Activated gamma-delta T cell treated with anti-CD3 and anti-CD28 coated beads, Interleukin-2, amount 50 U/mL, for 16 hours (primary cell): ENCODE data around the gene NAALADL2.
"Not testable (repeated sequence)": the region's sequence is repeated elsewhere in the genome, so short reads cannot be mapped to it uniquely, and the experiment has no call there.

ENCODE experiments used
- DNase-seq: peaks from one replicate; pipeline ENCODE4 v3.0.0-alpha.2; 2020; ENCODE audit warnings: low read depth

Gene NAALADL2

DNA sequence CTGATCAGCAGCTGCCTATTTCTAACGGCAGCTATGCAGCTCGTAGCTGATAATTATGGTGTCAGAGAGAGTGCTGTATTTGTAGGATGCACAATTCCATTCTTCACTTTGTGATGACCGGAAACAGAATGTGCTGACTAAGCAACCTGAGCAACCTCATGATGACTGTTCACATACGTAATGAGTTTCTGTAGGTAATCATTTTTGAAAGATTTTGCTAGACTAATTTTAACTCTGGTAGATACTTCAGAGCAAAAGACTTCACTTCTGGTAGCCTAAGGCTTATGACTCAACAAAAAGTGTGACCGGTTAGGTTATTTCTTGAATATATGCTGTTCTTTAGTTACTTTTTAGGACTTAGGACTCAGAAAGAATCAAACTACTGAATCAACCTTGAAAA is 567.7 kb downstream of the NAALADL2 start:
- DNase-seq, result no peak

- no peak for DNase-seq
Observed at GRCh38 chr3:175428466-175428865, 569.3 kb downstream of the NAALADL2 start.

- no peak for DNase-seq
Observed at GRCh38 chr3:175430983-175431773, 572.0 kb downstream of the NAALADL2 start.

DNA sequence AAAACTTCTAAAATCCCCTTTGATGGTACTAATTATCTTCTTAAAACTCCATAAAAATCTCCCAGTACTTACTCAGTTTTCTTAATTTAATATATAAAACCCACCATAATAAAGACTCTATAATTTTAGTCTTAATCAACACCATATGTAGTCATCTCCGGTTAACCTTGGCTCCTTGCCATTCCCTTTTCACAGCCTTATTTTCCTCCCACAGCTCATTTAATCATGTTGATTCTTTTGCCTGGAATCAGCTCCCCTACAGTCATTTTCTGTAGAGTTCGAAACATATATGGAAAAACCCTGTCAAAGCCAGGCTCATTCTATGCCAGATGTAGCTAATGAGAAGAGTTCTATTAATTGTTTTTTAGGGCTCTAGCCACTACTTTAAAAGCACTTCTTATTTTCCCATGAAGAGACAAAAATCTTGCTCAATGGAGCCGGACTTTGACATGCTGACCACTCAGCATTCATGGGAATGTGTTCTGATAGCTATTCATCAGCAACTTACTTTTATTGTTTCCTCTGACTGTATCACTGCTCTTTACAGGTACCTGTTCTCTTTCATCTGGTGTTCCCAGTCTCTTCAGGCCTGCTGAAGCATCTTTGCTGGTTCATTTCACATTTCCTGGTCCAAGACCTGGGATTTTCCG is 573.4 kb downstream of the NAALADL2 start:
- no peak for DNase-seq

DNA sequence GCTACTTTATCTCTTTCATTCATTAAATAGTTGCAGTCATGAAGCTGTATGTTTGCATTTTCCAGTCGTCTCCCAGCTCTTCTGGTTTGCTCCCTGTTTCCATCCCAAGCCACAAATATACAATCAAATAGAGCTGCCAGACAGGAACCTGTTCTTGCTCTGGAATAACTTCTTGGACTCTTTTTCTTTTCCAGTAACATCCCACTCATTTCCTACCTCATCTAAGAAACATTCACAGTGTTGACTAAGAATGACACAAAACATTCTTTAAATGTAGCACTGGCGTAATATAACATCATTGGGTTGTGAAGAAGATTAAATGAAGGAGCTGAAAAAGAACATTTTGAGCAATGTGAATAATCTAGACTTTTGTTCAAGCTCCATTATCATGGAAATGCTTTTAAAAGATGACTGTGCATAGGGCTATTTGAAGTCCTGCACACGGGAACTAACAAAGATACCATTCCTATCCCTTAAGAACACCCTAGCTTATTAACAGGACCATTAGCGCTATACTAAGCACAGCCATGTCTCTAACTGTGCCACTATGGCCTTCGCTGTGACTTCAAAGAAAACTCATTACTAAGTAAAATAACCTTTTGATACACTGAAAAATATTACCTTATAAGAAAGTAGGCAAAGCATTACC is 574.0 kb downstream of the NAALADL2 start:
- no peak for DNase-seq

DNA sequence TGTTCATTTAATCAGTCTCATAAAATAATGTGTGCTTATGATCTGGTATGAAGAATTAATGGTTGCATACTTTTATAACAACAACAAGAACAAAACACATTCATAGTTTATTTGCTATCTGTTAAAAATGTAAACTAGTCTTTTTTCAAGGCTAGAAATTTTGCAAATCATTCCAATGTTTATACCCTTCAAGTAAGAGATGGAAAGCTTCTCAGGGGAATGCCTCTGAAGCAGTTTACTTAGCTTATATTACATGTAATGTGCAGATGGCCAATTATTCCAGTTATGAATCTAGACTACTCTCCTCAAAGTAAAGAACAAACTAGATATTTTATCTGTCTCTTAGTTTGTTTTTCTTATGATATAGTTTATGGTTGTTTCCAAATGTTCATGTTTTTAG is 575.4 kb downstream of the NAALADL2 start:
- no peak for DNase-seq

DNA sequence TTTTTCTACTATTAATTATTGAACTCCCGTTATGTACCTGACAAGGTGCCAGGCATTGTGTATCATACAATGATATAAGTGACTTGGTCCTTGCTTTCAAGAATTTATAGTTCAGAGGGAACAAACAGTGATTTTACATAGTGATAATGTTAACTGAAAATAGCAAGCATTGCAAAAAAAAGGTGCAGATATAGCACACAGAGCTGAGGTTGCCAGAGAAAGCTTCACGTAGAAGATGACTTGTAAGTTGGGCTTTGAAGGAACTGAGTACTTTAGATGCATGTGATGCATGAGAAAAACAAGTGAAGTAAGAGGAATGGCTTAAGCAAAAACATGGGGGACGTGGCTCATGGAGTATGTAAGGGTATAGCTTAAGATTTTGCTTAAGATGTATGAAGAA is 584.5 kb downstream of the NAALADL2 start:
- no peak for DNase-seq

DNA sequence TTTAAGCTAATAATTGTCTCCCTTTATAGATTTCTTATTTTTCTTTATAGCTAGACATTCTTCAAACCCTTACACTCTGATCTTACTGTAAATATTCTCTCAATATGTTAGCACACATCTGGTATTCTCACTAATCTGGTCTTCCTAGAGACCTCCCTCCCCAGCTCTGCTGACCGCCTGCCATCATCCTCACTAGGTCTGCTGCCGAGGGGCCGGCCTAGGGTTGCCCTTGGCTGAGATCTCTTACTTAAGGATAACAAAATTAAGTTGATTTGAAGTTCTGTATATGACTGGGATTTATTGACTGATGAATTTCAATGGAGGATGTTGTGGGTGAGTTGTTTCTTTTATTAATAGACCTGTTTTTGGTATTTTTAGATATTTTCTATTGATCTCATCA is 586.6 kb downstream of the NAALADL2 start:
- DNase-seq, result no peak

GRCh38 chr3:175447521-175447920 is 588.4 kb downstream of the NAALADL2 start:
- no peak for DNase-seq

GRCh38 chr3:175453361-175453760 is 594.2 kb downstream of the NAALADL2 start:
- DNase-seq, result no peak

DNA sequence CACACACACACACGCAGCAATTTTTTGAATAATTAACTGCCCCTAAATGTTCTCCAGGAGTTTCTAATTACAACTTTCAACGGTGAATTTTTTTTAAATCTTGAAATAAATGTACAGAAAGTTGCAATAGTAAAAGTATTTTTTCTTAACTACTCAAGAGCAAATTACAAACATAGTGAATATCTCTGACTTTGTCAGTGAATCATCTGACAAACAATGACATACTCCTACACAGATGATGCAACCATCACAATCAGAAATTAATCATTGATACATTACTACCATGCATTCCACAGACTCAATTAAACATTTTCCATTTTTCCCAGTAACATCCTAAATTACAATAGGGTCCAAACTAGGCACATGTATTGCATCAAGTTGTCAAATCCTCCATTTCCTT is 597.3 kb downstream of the NAALADL2 start:
- DNase-seq, result no peak

DNA sequence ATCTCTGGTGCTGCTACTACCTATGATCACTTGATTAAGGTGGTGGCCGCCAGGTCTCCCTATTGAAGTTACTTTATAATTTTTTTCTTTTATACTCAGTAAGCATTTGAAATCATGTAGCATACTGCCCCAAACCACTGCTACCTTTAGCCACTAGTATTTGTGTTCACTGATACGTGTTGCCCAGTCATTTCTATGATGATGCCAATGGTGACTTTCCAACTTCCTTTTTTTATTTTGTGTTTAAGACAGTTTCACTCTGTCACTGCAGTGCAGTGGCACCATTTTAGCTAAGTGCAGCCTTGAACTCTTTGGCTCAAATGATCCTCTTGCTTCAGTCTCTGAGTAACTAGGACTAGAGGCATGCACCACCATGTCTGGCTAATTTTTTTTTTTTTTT is 598.2 kb downstream of the NAALADL2 start:
- no peak for DNase-seq

DNA sequence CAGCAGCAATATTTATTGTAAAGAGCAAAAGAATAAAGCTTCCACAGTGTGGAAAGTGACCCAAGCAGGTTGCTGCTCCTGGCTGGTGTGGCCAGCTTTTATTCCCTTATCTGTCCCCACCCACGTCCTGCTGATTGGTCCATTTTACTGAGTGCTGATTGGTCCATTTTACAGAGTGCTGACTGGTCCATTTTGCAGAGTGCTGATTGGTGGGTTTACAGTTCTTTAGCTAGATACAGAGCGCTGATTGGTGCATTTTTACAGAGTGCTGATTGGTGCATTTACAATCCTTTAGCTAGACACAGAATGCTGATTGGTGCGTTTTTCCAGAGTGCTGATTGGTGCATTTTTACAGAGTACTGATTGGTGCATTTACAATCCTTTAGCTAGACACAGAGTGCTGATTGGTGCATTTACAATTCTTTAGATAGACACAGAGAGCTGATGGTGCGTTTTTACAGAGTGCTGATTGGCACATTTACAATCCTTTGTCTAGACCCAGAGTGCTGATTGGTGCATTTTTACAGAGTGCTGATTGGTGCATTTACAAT is 601.8 kb downstream of the NAALADL2 start:
- not testable (repeated sequence) for DNase-seq

DNA sequence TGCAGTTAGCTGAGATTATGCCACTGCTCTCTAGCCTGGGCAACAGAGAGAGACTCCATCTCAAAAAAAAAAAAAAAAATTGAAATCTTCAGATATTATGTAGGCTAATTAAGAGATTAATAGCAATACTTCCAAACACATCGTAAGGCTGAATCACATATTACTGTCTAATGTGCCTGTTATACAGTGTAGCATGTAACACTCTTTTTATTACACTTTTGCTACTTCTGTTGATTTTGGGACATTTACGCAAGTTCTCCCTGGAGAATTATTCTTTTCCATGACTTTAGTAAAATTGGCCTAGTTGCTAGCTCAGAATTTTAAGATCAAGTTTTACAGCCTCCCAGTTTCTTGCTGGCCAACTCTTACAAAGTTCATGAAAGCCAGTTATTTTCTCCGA is 605.2 kb downstream of the NAALADL2 start:
- no peak for DNase-seq

DNA sequence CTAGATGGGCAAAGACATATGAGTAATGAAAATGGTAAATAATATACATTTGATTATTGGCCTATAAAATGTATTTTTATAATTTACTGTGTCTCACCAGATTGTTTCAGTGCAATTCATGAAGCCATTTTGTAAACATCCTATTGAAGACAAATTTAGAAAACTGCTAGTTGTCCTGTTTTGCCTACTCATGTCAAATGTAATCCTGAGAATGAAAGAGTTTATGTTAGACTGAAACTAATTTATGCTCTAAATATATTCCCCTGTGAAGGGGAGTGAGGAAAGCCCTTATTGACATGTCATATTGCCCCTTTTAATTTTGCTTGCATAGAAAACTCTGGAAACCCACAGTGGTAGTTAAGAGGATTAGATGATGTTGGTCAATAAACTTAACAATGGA is 610.0 kb downstream of the NAALADL2 start:
- DNase-seq, result no peak

- no peak for DNase-seq
Observed at GRCh38 chr3:175475765-175476164, 616.6 kb downstream of the NAALADL2 start.

- DNase-seq, result no peak
Observed at GRCh38 chr3:175476489-175476888, 617.4 kb downstream of the NAALADL2 start.

DNA sequence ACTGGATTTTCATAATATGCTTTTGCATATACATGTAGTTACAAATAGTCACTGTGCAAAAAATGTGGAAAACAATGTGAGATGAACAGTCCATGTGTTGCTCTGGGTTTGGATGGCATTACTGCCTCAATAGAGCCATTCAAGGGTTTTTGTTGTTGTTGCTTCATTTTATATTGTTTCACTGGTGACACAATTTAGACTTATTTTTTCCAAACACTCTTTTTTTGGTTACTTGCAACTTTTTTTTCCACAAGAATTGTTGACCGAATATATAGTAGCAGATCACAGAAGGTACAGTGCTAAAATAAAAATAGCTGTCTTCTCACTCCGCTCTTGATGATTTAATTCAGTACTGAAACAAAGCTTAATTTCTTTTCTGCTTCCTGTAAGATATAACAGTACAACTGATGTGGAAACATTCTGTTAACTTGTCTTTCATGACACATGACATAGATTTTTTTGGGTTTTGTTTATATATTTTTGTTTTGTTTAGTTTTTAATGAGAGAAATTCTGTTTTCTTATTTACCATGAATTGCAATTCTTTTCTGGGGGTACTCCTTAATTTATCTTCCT is 618.6 kb downstream of the NAALADL2 start:
- no peak for DNase-seq

- no peak for DNase-seq
Observed at GRCh38 chr3:175478301-175478700, 619.2 kb downstream of the NAALADL2 start.

GRCh38 chr3:175479175-175479574 is 620.0 kb downstream of the NAALADL2 start:
- no peak for DNase-seq

GRCh38 chr3:175479800-175480199 is 620.7 kb downstream of the NAALADL2 start:
- no peak for DNase-seq

DNA sequence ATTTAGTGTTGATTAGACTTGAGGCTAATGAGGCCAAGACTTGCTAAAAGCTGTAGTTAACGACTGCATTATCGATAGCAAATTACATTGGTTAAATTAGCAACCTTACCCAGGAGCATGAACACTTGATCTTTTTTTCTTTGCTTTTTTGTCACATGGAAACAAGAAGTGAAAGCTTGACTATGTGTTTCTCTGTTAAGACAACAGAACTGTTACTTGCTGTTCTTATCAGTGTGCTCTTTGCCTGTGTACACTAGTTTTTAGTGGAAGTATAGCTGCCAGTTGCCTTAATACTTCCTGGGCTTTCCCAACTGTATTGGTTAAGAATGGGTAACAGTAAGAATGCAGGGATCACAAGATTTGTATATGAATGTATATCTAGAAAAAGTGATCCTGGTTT is 625.5 kb downstream of the NAALADL2 start:
- DNase-seq, result no peak

DNA sequence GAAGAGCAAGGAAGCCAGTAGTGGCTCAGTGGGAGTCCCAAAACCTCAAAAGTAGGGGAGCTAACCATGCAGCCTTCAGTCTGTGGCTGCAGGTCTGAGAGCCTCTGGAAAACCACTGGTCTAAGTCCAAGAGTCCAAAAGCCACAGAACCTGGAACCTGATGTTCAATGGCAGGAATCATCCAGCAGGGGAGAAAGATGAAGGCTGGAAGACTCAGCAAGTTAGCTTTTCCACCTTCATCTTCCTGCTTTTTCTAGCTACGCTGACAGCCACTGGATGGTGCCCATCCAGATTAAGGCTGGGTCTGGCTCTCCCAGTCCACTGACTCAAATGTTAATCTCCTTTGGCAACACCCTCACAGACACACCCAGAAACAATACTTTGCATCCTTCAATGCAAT is 626.3 kb downstream of the NAALADL2 start:
- no peak for DNase-seq
